GM23338 (cell line): ENCODE results near the gene KCNA3. TPM values are rescaled to one million over a fixed set of nuclear protein-coding genes. Genes with fewer than 3 reads are reported as not detected.

Experiments
- ATAC-seq: fragments of 200-7000 bp; cut with Tn5 transposase; 3 replicates; pipeline ENCODE4 v1.9.1; 2020
- DNase-seq: peaks from one replicate; pipeline ENCODE4 v3.0.0-alpha.2; 2015; ENCODE audit warnings: low spot score
- H2AFZ ChIP-seq: fragments of 200-600 bp; sonication (generic); 2 replicates; pipeline ENCODE4 v1.8.0; 2016; ENCODE audit warnings: antibody characterized with exemption, mild to moderate bottlenecking, moderate library complexity
- H3F3A ChIP-seq: fragments of 200-600 bp; sonication (generic); replicated peaks from 2 replicates; pipeline ENCODE4 v1.8.0; 2017; ENCODE audit warnings: antibody characterized with exemption, mixed run types, low read depth
- H3K27ac ChIP-seq: fragments of 200-600 bp; sonication (generic); 2 replicates; pipeline ENCODE4 v1.6.1; 2016; ENCODE audit warnings: low read depth
- H3K27me3 ChIP-seq: fragments of 200-600 bp; sonication (generic); 2 replicates; pipeline ENCODE4 v1.8.0; 2016; ENCODE audit warnings: mild to moderate bottlenecking, mixed run types, moderate library complexity; ENCODE audit not compliant: insufficient read depth
- H3K36me3 ChIP-seq: fragments of 200-600 bp; sonication (generic); 2 replicates; pipeline ENCODE4 v1.8.0; 2016; ENCODE audit warnings: mild to moderate bottlenecking; ENCODE audit not compliant: insufficient read depth
- H3K4me1 ChIP-seq: fragments of 200-600 bp; sonication (generic); 2 replicates; pipeline ENCODE4 v1.8.0; 2016; ENCODE audit warnings: mild to moderate bottlenecking, moderate library complexity; ENCODE audit not compliant: insufficient read depth
- H3K4me2 ChIP-seq: fragments of 200-600 bp; sonication (generic); 2 replicates; pipeline ENCODE4 v1.7.1; 2017; ENCODE audit warnings: mixed run types
- H3K4me3 ChIP-seq: fragments of 200-600 bp; sonication (generic); 2 replicates; pipeline ENCODE4 v1.6.1; 2016; ENCODE audit warnings: mixed run types
- H3K79me2 ChIP-seq: fragments of 200-600 bp; sonication (generic); replicated peaks from 2 replicates; pipeline ENCODE4 v1.8.0; 2017; ENCODE audit warnings: mild to moderate bottlenecking; ENCODE audit not compliant: insufficient read depth
- H3K9me2 ChIP-seq: fragments of 200-600 bp; sonication (generic); 2 replicates; pipeline ENCODE4 v1.8.0; 2017; ENCODE audit not compliant: insufficient read depth
- H4K20me1 ChIP-seq: fragments of 200-600 bp; sonication (generic); replicated peaks from 2 replicates; pipeline ENCODE4 v1.8.0; 2017; ENCODE audit warnings: mild to moderate bottlenecking; ENCODE audit not compliant: insufficient read depth
- H3K27ac Mint-ChIP-seq: 2 replicates; pipeline ENCODE4 v1.8.0; 2020; ENCODE audit warnings: inconsistent platforms, mild to moderate bottlenecking, moderate library complexity, mixed read lengths
- H3K27me3 Mint-ChIP-seq: 3 replicates; pipeline ENCODE4 v1.8.0; 2022; ENCODE audit warnings: low read depth, mild to moderate bottlenecking, moderate library complexity, mixed read lengths, inconsistent platforms; ENCODE audit not compliant: insufficient read depth, poor library complexity
- H3K36me3 Mint-ChIP-seq: 3 replicates; pipeline ENCODE4 v1.8.0; 2021; ENCODE audit warnings: low read depth, mild to moderate bottlenecking, inconsistent platforms, moderate library complexity, mixed read lengths
- H3K4me1 Mint-ChIP-seq: 3 replicates; pipeline ENCODE4 v1.8.0; 2020; ENCODE audit warnings: mild to moderate bottlenecking, inconsistent platforms, mixed read lengths
- H3K4me3 Mint-ChIP-seq: 3 replicates; pipeline ENCODE4 v1.8.0; 2021; ENCODE audit warnings: moderate library complexity, mild to moderate bottlenecking, inconsistent platforms, mixed read lengths
- H3K9me3 Mint-ChIP-seq: 3 replicates; pipeline ENCODE4 v1.8.0; 2020; ENCODE audit warnings: moderate library complexity, mild to moderate bottlenecking, inconsistent platforms, mixed read lengths
- CREB1 ChIP-seq: fragments of 250-450 bp; sonication (Bioruptor Pico); IDR thresholded peaks from 2 replicates; pipeline ENCODE4 v1.5.0; 2020; ENCODE audit warnings: low read depth, mild to moderate bottlenecking, moderate library complexity
- CTCF ChIP-seq, 2 experiments: fragments of 200-600 bp in 1 of 2; sonication (generic) in 1 of 2; conservative IDR thresholded peaks; 2 replicates each; pipeline versions ENCODE4 v1.5.1 to v1.6.1; 2016 to 2017; ENCODE audit warnings: antibody characterized with exemption in 2 of 2, low read depth in 2 of 2, mild to moderate bottlenecking in 2 of 2, moderate library complexity in 1 of 2
- EZH2 ChIP-seq: fragments of 200-600 bp; sonication (generic); IDR thresholded peaks from one replicate; pipeline ENCODE4 v1.8.0; 2017; ENCODE audit warnings: antibody characterized with exemption, mild to moderate bottlenecking, low read depth; ENCODE audit not compliant: unreplicated experiment
- EZH2phosphoT487 ChIP-seq: fragments of 200-600 bp; sonication (generic); IDR thresholded peaks from one replicate; pipeline ENCODE4 v1.8.1; 2018; ENCODE audit warnings: antibody characterized with exemption; ENCODE audit not compliant: unreplicated experiment
- JUNB ChIP-seq: IDR thresholded peaks from one replicate; pipeline ENCODE4 v1.6.1; 2016; ENCODE audit warnings: antibody characterized with exemption; ENCODE audit not compliant: unreplicated experiment
- NANOG ChIP-seq: IDR thresholded peaks from 2 replicates; pipeline ENCODE4 v1.6.1; 2016; ENCODE audit warnings: antibody characterized with exemption, borderline replicate concordance
- POLR2AphosphoS5 ChIP-seq: IDR thresholded peaks from 2 replicates; pipeline ENCODE4 v1.6.1; 2016; ENCODE audit warnings: antibody characterized with exemption, low read depth
- REST ChIP-seq: IDR thresholded peaks from one replicate; pipeline ENCODE4 v1.6.1; 2018; ENCODE audit warnings: antibody characterized with exemption; ENCODE audit not compliant: unreplicated experiment
- STAT1 ChIP-seq: IDR thresholded peaks from one replicate; pipeline ENCODE4 v1.6.1; 2016; ENCODE audit warnings: antibody characterized with exemption; ENCODE audit not compliant: unreplicated experiment
- ZNF114 ChIP-seq: fragments of 250-450 bp; sonication (Bioruptor Pico); IDR thresholded peaks from 2 replicates; pipeline ENCODE4 v1.5.0; 2020; ENCODE audit warnings: mild to moderate bottlenecking, moderate library complexity
- ZNF331 ChIP-seq: fragments of 250-450 bp; sonication (Bioruptor Pico); IDR thresholded peaks from 2 replicates; pipeline ENCODE4 v1.5.0; 2020; ENCODE audit warnings: low read depth, mild to moderate bottlenecking, moderate library complexity
- long read RNA-seq: library from polyadenylated mRNA; unstranded; transcript quantifications from one replicate; pipeline ENCODE4 v2.0.0, GENCODE V29; 2020; ENCODE audit not compliant: unreplicated experiment
- polyA plus RNA-seq: library from polyadenylated mRNA; unstranded; fragments of >200 nt; fragmentation: Nextera tagmentation; extraction: Ambion mirVana; gene quantifications from 2 replicates; pipeline ENCODE4 v1.2.1, GENCODE V29; 2016
- total RNA-seq: library from RNA; depleted of rRNA; stranded (reverse); fragments of >200 nt; shearing (Covaris generic); gene quantifications from 2 replicates; pipeline ENCODE4 v1.2.3, GENCODE V29; 2014; rRNA removed

Gene KCNA3
- total RNA-seq = 3.0 and 4.2 TPM in 2 replicates
- polyA plus RNA-seq = 0.32 TPM in 1 of 2 replicates, not detected in the other
- long read RNA-seq = 0 reads

GRCh38 chr1:110674337-110675059, at the start of gene KCNA3:
KCNA3 (minus strand) TSS chr1:110674940; CDS start chr1:110674809, 131 bp downstream.
- Histone ChIP-seq H4K20me1 (peaks cover 4% of the 10 kb centered on the region), H3K4me2 (peak within 1 kb of the TSS; percentile 87), H3K4me3 (peak within 1 kb of the TSS; percentile 73), H2AFZ (peak within 1 kb of the TSS; percentile 99), H3F3A (no peaks in the 10 kb centered on the region), H3K27me3 (peaks cover 68% of the 10 kb centered on the region), H3K9me2 (no peaks in the 10 kb centered on the region), H3K4me1 (no peaks in the 10 kb centered on the region), H3K36me3 (no peaks in the 10 kb centered on the region), H3K27ac (no peak within 1 kb of the TSS), H3K79me2 (no peaks in the 10 kb centered on the region)
- DNase-seq (peak; percentile 87), ATAC-seq (peak; percentile 87)
- Mint-ChIP-seq H3K9me3 (peaks cover 7% of the 10 kb centered on the region), H3K4me1 (peaks cover 14% of the 10 kb centered on the region), H3K27me3 (peaks cover 47% of the 10 kb centered on the region), H3K36me3 (peaks cover 3% of the 10 kb centered on the region; the same call in 1 of the 3 replicates), H3K4me3 (peak within 1 kb of the TSS; percentile 72), H3K27ac (no peak within 1 kb of the TSS)
- TF ChIP-seq ZNF331 (no peak), EZH2 (no peak), CREB1 (CRISPR knock-in tag) (no peak), JUNB (no peak), REST (no peak), CTCF (conservative IDR thresholded peaks at IDR 0.05; ENCODE audit: low read depth in 2 of 2) (peak; percentile 9 to 44; a peak in 2 of 4 replicates)

GRCh38 chr1:110722807-110723206, 48.1 kb upstream of the KCNA3 start:
- Mint-ChIP-seq H3K27me3 (peaks cover 6% of the 10 kb centered on the region), H3K9me3 (no peaks in the 10 kb centered on the region), H3K4me1 (peaks cover 6% of the 10 kb centered on the region; the same call in 2 of the 3 replicates), H3K27ac (no peak overlapping the region), H3K4me3 (no peak overlapping the region), H3K36me3 (no peaks in the 10 kb centered on the region)
- H4K20me1 ChIP-seq = no peaks in the 10 kb centered on the region
- peaks cover 5% of the 10 kb centered on the region; the same call in 1 of the 2 replicates for H3K4me1 ChIP-seq
- H3K4me3 ChIP-seq = no peak overlapping the region
- no peaks in the 10 kb centered on the region for H3K36me3 ChIP-seq
- H3F3A ChIP-seq = no peaks in the 10 kb centered on the region
- ATAC-seq (no peak), DNase-seq (no peak)
- TF ChIP-seq NANOG (no peak), POLR2AphosphoS5 (no peak), CREB1 (CRISPR knock-in tag) (no peak), CTCF (conservative IDR thresholded peaks at IDR 0.05; ENCODE audit: low read depth in 2 of 2) (no peak), REST (no peak), EZH2 (no peak), JUNB (no peak), STAT1 (no peak), ZNF114 (CRISPR knock-in tag) (no peak), EZH2phosphoT487 (no peak)
- no peaks in the 10 kb centered on the region for H3K9me2 ChIP-seq
- H3K79me2 ChIP-seq = no peaks in the 10 kb centered on the region
- H2AFZ ChIP-seq = no peak overlapping the region
- no peak overlapping the region for H3K27ac ChIP-seq
- no peaks in the 10 kb centered on the region for H3K27me3 ChIP-seq
- H3K4me2 ChIP-seq = no peak overlapping the region
